GM12892 (cell line): Measurements from ENCODE around the gene ZNF462.

Source experiments
- POLR2A ChIP-seq: IDR thresholded peaks from 2 replicates; pipeline ENCODE4 v1.6.1; 2011; ENCODE audit warnings: low read depth, low read length, control low read depth
- TAF1 ChIP-seq: IDR thresholded peaks from 2 replicates; pipeline ENCODE4 v1.6.1; 2011; ENCODE audit warnings: low read depth, mild to moderate bottlenecking, control low read depth, low read length, borderline replicate concordance

DNA sequence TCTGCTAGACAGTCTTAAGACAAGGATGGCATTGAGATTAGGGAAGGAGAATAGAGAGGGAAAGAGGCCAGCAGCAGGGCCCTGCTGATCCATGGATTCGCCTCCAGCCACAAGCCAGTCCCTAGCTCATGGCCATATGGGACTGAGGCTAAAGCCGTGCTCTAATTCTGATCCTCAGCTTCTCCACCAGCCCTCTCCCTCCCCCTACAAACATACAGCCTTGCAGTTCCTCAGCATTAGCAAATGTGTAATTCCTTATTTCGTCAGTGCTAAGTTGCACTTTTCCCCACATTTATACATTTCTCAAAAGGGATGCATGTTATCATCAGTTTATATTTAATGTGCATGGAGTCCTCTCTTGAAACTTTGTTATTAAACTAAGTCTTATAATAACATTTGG, 34.8 kb downstream of the ZNF462 start:
- no peak for TF ChIP-seq POLR2A
- no peak for TF ChIP-seq TAF1
